Tibial nerve (tissue), 4 donors: Measurements from ENCODE around the gene CBFB. TPM values are rescaled to one million over a fixed set of nuclear protein-coding genes. Genes with fewer than 3 reads are reported as not detected.
"Not testable (repeated sequence)": the region's sequence is repeated elsewhere in the genome, so short reads cannot be mapped to it uniquely, and the experiment has no call there.

ENCODE experiments used
- DNase-seq, 2 donors: peaks; one replicate each; pipeline ENCODE4 v3.0.0-alpha.2; 2019; ENCODE audit warnings: low spot score in 2 of 2
- H3K27ac ChIP-seq, 4 donors: fragments of 200-600 bp; sonication (generic) in 3 of 4; one replicate each; pipeline ENCODE4 v1.5.1; 2017 to 2019; ENCODE audit warnings: mild to moderate bottlenecking in 1 of 4
- H3K27me3 ChIP-seq, 2 donors: fragments of 200-600 bp; sonication (generic) in 1 of 2; one replicate each; pipeline versions ENCODE4 v1.5.1 to v1.6.0; 2017 to 2019
- H3K36me3 ChIP-seq, 3 donors: fragments of 200-600 bp; sonication (generic); one replicate each; pipeline ENCODE4 v1.5.1; 2018 to 2019
- H3K4me1 ChIP-seq, 4 donors: fragments of 200-600 bp; sonication (generic) in 3 of 4; one replicate each; pipeline ENCODE4 v1.5.1; 2017 to 2019
- H3K4me3 ChIP-seq, 4 donors: fragments of 200-600 bp; sonication (generic) in 3 of 4; one replicate each; pipeline ENCODE4 v1.5.1; 2017 to 2019; ENCODE audit warnings: mild to moderate bottlenecking in 1 of 4, moderate library complexity in 1 of 4
- H3K9me3 ChIP-seq, 4 donors: fragments of 200-600 bp; sonication (generic) in 3 of 4; one replicate each; pipeline ENCODE4 v1.5.1; 2017 to 2019
- EP300 ChIP-seq, 2 donors: sonication (generic); formaldehyde crosslinking; IDR thresholded peaks; one replicate each; pipeline ENCODE4 v1.6.1; 2017; ENCODE audit warnings: antibody characterized with exemption in 2 of 2, mild to moderate bottlenecking in 1 of 2
- POLR2A ChIP-seq, 2 donors: fragments of 450-650 bp; IDR thresholded peaks; one replicate each; pipeline ENCODE4 v1.6.1; 2017; ENCODE audit warnings: antibody characterized with exemption in 2 of 2, mild to moderate bottlenecking in 2 of 2, moderate library complexity in 2 of 2
- WGBS, 2 donors: methylation state at CpG; one replicate each; pipeline ENCODE4 v1.1.5; 2018; 5-methylcytosine and 5-hydroxymethylcytosine counted together
- total RNA-seq, 4 donors: library from RNA; depleted of rRNA; stranded (reverse); fragments of >200 nt; gene quantifications; one replicate each; pipeline ENCODE4 v1.1.0, GENCODE V29; 2016
- TF ChIP-seq, protein P1 (sequence below), 5 experiments: fragments of 200-600 bp in 3 of 5; fragments of 450-650 bp in 2 of 5; sonication (generic) in 3 of 5; IDR thresholded peaks; one replicate each; pipeline ENCODE4 v1.5.1; 2016 to 2019; ENCODE audit warnings: antibody characterized with exemption in 5 of 5, mild to moderate bottlenecking in 3 of 5, moderate library complexity in 2 of 5

The CBFB gene
- total RNA-seq, 4 donors from 2014 or later = 46.7 to 70.5 (median 59.9) TPM

DNA sequence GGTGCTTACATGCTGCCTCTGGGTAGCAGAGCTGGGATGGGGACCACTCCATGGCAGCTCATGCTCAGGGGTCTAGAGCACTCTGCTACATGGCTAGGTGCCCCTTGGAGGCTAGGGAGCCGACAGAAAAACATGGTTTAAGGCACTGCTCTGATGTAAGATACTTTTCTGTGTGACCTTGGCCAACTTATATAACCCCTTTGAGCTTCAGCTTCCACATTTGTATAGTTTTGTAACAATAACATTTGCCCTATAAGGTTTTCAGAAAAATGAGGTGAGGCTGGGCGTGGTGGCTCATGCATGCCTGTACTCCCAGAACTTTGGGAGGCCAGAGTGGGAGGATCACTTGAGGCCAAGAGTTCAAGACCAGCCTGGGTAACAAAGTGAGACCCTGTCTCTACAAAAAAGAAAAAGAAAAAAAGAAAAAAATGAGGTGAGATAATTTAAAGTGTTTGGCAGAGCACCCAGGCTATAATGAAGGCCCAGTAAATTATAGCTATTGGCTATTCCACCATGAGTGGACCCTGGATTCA lies 37.3 kb upstream of the CBFB start:
- 80 to 90% methylated on average over 2 of the region's 2 CpGs for WGBS, 2 donors

DNA sequence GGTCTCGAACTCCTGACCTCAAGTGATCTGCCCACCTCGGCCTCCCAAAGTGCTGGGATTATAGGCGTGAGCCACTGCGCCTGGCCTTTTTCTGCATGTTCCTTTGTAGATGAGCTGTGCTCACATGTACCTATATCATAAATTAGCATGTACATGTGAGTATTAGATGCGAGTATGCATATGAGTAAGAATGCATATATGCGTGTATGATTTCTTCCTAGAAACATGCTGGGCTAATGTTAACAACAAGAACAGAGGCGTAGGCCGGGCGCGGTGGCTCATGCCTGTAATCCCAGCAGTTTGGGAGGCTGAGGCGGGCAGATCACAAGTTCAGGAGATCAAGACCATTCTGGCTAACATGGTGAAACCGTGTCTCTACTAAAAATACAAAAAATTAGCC lies 35.4 kb upstream of the CBFB start:
- H3K27ac ChIP-seq, H3K36me3 ChIP-seq, H3K4me3 ChIP-seq, H3K27me3 ChIP-seq, DNase-seq, H3K9me3 ChIP-seq: not testable (repeated sequence)
- WGBS, 2 donors = 93 to 94% methylated on average over 12 of the region's 12 CpGs
- peaks cover 0 to 31% (median 18%) of the 10 kb centered on the region in 4 donors for H3K4me1 ChIP-seq

More for the DNA sequence above, 37.3 kb upstream of the CBFB start:
- H3K36me3 ChIP-seq = no peaks in the 10 kb centered on the region
- no peak overlapping the region for H3K27ac ChIP-seq
- peaks cover 0 to 13% (median 7%) of the 10 kb centered on the region in 4 donors for H3K4me1 ChIP-seq
- no peak for TF ChIP-seq EP300 (IDR thresholded peaks at IDR 0.05)
- no peak for TF ChIP-seq POLR2A (IDR thresholded peaks at IDR 0.05)
- TF ChIP-seq, protein P1, sequence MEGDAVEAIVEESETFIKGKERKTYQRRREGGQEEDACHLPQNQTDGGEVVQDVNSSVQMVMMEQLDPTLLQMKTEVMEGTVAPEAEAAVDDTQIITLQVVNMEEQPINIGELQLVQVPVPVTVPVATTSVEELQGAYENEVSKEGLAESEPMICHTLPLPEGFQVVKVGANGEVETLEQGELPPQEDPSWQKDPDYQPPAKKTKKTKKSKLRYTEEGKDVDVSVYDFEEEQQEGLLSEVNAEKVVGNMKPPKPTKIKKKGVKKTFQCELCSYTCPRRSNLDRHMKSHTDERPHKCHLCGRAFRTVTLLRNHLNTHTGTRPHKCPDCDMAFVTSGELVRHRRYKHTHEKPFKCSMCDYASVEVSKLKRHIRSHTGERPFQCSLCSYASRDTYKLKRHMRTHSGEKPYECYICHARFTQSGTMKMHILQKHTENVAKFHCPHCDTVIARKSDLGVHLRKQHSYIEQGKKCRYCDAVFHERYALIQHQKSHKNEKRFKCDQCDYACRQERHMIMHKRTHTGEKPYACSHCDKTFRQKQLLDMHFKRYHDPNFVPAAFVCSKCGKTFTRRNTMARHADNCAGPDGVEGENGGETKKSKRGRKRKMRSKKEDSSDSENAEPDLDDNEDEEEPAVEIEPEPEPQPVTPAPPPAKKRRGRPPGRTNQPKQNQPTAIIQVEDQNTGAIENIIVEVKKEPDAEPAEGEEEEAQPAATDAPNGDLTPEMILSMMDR (IDR thresholded peaks at IDR 0.05) = no peak
- H3K27me3 ChIP-seq = no peaks in the 10 kb centered on the region
- no peak for DNase-seq
- H3K4me3 ChIP-seq = no peak overlapping the region
- no peaks in the 10 kb centered on the region for H3K9me3 ChIP-seq

DNA sequence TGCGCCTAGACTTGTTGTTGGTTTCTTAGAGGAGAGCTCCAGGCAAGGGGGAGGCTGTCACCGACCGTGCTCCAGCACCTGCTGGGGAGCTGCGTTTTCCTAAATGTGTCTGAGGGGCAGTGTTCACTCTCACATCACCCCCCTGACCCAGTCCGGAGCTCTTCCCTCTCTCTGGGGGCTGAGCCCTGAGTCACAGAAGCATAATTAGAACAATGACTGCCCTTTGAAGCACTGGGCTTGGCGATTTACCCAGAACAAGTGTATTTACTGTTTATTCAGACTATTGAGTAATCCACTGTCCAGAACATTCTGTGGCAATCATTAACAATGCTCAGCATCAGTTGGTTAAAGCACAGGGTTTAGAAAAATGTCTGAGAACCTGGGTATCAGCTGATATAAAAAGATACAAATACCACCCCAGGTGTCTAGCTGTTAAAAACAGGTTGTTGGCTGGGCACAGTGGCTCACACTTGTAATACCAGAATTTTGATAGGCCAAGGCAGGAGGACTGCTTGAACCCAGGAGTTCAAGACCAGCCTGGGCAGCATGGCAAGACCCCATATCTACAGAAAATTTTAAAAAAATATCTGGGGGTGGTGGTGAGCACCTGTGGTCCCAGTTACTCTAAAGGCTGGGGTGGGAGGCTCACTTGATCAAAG lies 32.5 kb upstream of the CBFB start:
- TF ChIP-seq EP300 (IDR thresholded peaks at IDR 0.05) = peak; percentile 93 to 95
- peak in 1 of 2 donors; percentile 58 for TF ChIP-seq POLR2A (IDR thresholded peaks at IDR 0.05)
- TF ChIP-seq, protein P1 (IDR thresholded peaks at IDR 0.05) = peak in 1 of 5 experiments; percentile 32
- 19 to 22% methylated on average over 6 of the region's 6 CpGs for WGBS, 2 donors
- Histone ChIP-seq H3K4me3 (no peak overlapping the region), H3K36me3 (no peaks in the 10 kb centered on the region), H3K27ac (peak overlapping the region; percentile 79 to 95 (median 90)), H3K4me1 (peaks cover 4 to 48% (median 26%) of the 10 kb centered on the region in 4 donors), H3K9me3 (no peaks in the 10 kb centered on the region), H3K27me3 (no peaks in the 10 kb centered on the region)
- peak; percentile 78 to 90 for DNase-seq

DNA sequence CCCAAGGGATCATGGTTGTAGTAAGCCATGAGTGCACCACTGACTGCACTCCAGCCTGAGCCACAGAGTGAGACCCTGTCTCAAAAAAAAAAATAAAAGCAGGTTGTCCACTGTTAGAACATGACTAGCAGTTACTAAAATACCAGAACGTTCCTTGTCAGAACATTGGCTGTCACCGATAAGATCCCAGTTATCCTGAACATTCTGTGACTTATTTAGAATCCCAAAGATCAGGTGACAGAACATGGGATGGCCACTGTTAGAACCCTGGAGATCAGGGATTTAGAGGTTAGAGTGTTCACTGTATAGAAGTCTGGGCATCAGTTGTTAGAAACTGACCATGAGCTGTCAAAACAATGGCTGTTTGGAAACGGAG lies 32.0 kb upstream of the CBFB start:
- no peak overlapping the region for H3K4me3 ChIP-seq
- H3K36me3 ChIP-seq = no peaks in the 10 kb centered on the region
- no peak for DNase-seq
- H3K4me1 ChIP-seq = peaks cover 4 to 51% (median 26%) of the 10 kb centered on the region in 4 donors
- H3K9me3 ChIP-seq = no peaks in the 10 kb centered on the region
- peak overlapping the region; percentile 79 to 95 (median 90) for H3K27ac ChIP-seq
- no peak for TF ChIP-seq EP300 (IDR thresholded peaks at IDR 0.05)
- no peak for TF ChIP-seq POLR2A (IDR thresholded peaks at IDR 0.05)
- TF ChIP-seq, protein P1 (IDR thresholded peaks at IDR 0.05) = no peak
- whole genome bisulfite sequencing, 2 donors = 67 to 74% methylated on average over 3 of the region's 3 CpGs
- H3K27me3 ChIP-seq = no peaks in the 10 kb centered on the region

DNA sequence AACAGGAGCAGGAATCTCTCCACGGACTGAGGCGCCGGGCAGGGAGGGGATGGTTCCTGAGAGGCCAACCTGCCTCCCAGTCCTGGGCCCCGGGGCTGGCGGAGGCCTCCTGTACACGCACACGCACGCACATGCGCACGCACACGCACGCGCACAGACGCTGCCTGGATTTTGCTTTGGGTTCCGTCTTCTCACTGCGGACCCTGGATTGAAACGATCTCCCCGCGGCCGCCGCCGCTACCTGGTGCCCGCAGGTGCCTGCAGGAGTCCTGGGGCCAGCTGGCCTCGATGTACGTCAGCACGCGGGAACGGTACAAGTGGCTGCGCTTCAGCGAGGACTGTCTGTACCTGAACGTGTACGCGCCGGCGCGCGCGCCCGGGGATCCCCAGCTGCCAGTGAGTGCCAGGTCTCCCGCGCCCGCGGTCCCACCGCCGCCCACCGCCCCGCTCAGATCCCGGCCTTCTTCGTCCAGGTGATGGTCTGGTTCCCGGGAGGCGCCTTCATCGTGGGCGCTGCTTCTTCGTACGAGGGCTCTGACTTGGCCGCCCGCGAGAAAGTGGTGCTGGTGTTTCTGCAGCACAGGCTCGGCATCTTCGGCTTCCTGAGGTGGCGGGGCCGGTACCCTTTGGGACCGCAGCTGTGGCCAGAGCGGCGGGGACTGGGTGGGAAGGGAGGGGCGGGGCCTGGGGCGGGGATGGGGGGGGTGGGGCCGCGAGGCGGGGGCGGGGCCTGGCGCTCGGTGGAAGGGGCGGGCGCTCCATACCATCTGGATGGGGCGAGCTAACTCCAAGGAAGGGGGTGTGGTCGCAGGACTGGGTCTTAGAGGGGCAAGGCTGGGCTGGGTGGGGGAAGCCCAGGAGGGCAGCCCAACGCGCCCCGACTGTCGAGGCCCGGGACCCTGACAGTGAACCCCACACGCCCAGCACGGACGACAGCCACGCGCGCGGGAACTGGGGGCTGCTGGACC lies 28.3 kb upstream of the CBFB start:
- TF ChIP-seq, protein P1 (IDR thresholded peaks at IDR 0.05) = no peak
- peak in 1 of 2 donors; percentile 48 for TF ChIP-seq POLR2A (IDR thresholded peaks at IDR 0.05)
- peak; percentile 16 to 87 for TF ChIP-seq EP300 (IDR thresholded peaks at IDR 0.05)
- peaks cover 0 to 3% (median 0%) of the 10 kb centered on the region in 3 donors for H3K36me3 ChIP-seq
- H3K27ac ChIP-seq = peak overlapping the region; percentile 60 to 95 (median 78)
- H3K9me3 ChIP-seq = no peaks in the 10 kb centered on the region
- no peaks in the 10 kb centered on the region for H3K27me3 ChIP-seq
- peak; percentile 60 to 61 for DNase-seq
- peak overlapping the region; percentile 37 to 70 (median 56) for H3K4me3 ChIP-seq
- peaks cover 4 to 47% (median 24%) of the 10 kb centered on the region in 4 donors for H3K4me1 ChIP-seq
- 9 to 12% methylated on average over 22 to 56 of the region's 89 CpGs for WGBS, 2 donors
